A673 (cell line): ENCODE results near the gene SMIM38. TPM values are rescaled to one million over a fixed set of nuclear protein-coding genes. Genes with fewer than 3 reads are reported as not detected.

Source experiments
- BruUV-seq: library from RNA; stranded (reverse); fragments of 400-500 nt; replicated peaks from 2 replicates; lab custom pipeline; 2021; lab: Mats Ljungman, UMichigan
- CTCF ChIA-PET: fragments of 300-600 bp; sonication (Branson Sonifier 250); formaldehyde crosslinking; loops from one replicate; lab custom pipeline; 2022; ENCODE audit warnings: antibody characterized with exemption; lab: Charles Lee
- POLR2A ChIA-PET: fragments of 300-600 bp; sonication (Branson Sonifier 250); formaldehyde crosslinking; loops from one replicate; lab custom pipeline; 2022; ENCODE audit warnings: antibody characterized with exemption; ENCODE audit not compliant: low non-redundant PET; lab: Charles Lee
- DNase-seq: peaks from one replicate; pipeline ENCODE4 v3.0.0-alpha.2; 2015; ENCODE audit warnings: low spot score
- H3K27ac ChIP-seq: fragments of 200-600 bp; sonication (generic); 2 replicates; pipeline ENCODE4 v1.5.1; 2016; ENCODE audit warnings: mixed run types, low read depth, mild to moderate bottlenecking, mixed read lengths, antibody characterized with exemption, low read length; ENCODE audit not compliant: poor library complexity, severe bottlenecking
- H3K27me3 ChIP-seq: fragments of 200-600 bp; sonication (generic); replicated peaks from 2 replicates; pipeline ENCODE4 v1.6.1; 2017; ENCODE audit warnings: mixed run types, low read depth, mild to moderate bottlenecking, mixed read lengths, antibody characterized with exemption, low read length; ENCODE audit not compliant: insufficient read depth, poor library complexity
- H3K36me3 ChIP-seq: fragments of 200-600 bp; sonication (generic); 2 replicates; pipeline ENCODE4 v1.6.1; 2016; ENCODE audit warnings: mixed run types, mild to moderate bottlenecking, mixed read lengths, antibody characterized with exemption, low read length; ENCODE audit not compliant: insufficient read depth, poor library complexity, severe bottlenecking
- H3K4me1 ChIP-seq: fragments of 200-600 bp; sonication (generic); 2 replicates; pipeline ENCODE4 v1.6.1; 2017; ENCODE audit warnings: mixed run types, mild to moderate bottlenecking, mixed read lengths, antibody characterized with exemption, low read length; ENCODE audit not compliant: insufficient read depth, poor library complexity, severe bottlenecking
- H3K4me3 ChIP-seq: fragments of 200-600 bp; sonication (generic); 2 replicates; pipeline ENCODE4 v1.5.1; 2016; ENCODE audit warnings: low read depth, mixed run types, mild to moderate bottlenecking, mixed read lengths, low read length; ENCODE audit not compliant: poor library complexity, severe bottlenecking
- H3K9me3 ChIP-seq: fragments of 200-600 bp; sonication (generic); 2 replicates; pipeline ENCODE4 v1.6.1; 2016; ENCODE audit warnings: mixed run types, low read depth, mild to moderate bottlenecking, mixed read lengths, antibody characterized with exemption, low read length; ENCODE audit not compliant: poor library complexity, severe bottlenecking
- CTCF ChIP-seq: fragments of 300-800, 200-600 bp; sonication (generic); conservative IDR thresholded peaks from 2 replicates; pipeline ENCODE4 v1.5.1; 2017; ENCODE audit warnings: low read depth, mild to moderate bottlenecking, antibody characterized with exemption, low read length, moderate library complexity, mixed read lengths
- EZH2 ChIP-seq: fragments of 200-600 bp; sonication (generic); IDR thresholded peaks from 2 replicates; pipeline ENCODE4 v1.6.1; 2017; ENCODE audit warnings: borderline replicate concordance, low read depth, mild to moderate bottlenecking, mixed read lengths, antibody characterized with exemption, low read length; ENCODE audit not compliant: poor library complexity, severe bottlenecking
- intact Hi-C: fragments of 100-400 bp; cut with micrococcal nuclease; formaldehyde crosslinking; loops from one replicate; pipeline ENCODE4 v1.10.0; 2022; ENCODE audit not compliant: unreplicated experiment
- total RNA-seq: library from RNA; stranded (reverse); gene quantifications from 2 replicates; pipeline ENCODE4 v1.2.3, GENCODE V29; 2021

SMIM38 gene
- total RNA-seq, 1 experiment from 2014 or later = 0.88 TPM

GRCh38 chr11:69189059-69189458 lies 33.3 kb downstream of the SMIM38 start:
- CTCF ChIA-PET = no interaction called here

DNA sequence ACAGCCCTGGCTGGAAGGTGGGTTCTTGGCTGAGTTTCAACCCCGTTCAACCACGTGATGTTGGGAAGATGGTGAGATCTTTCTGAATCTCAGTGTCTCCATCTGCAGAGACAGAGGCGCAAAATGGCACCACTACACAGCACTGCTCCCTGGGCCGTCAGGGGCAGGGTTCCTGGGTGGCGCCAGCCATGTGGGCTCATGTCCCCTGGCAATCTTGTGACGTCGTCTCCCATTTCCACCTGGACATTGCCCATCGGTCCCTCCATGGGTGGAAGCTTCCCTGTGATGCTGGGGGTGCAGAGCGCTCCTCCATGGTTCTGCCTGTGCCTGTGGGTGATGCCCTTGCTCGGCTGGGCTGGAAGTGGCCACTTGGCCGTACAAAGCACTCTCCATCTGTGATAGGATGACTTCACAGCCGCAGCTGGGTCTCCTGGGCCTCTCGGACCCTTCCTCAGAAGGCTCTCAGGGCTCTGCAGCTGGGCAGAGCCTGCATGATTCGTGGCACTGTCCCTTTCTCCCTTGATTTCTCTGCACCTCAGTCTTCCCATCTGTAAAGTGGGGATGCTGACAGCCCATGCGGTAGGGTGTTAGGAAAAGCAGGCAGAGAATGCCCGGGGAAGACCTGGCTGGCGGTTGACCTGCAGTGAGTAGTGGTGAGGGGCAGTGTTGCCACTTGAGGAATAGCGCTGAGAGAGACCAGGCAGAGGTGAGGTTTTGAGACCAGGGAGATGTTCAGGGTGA lies 35.2 kb downstream of the SMIM38 start:
- H3K9me3 ChIP-seq = no peaks in the 10 kb centered on the region
- H3K27ac ChIP-seq = no peak overlapping the region
- H3K27me3 ChIP-seq = no peaks in the 10 kb centered on the region
- BruUV-seq = no TSS peak
- DNase-seq = no peak
- TF ChIP-seq CTCF = no peak
- CTCF ChIA-PET = no interaction called here
- peaks cover 18% of the 10 kb centered on the region for H3K4me1 ChIP-seq
- POLR2A ChIA-PET = no interaction called here
- no peak overlapping the region for H3K4me3 ChIP-seq
- H3K36me3 ChIP-seq = no peaks in the 10 kb centered on the region
- intact Hi-C loops = no loop called here

More at GRCh38 chr11:69189059-69189458, 33.3 kb downstream of the SMIM38 start:
- intact Hi-C loops = no loop called here
- POLR2A ChIA-PET = no interaction called here
- Histone ChIP-seq H3K4me3 (no peak overlapping the region), H3K27me3 (no peaks in the 10 kb centered on the region), H3K4me1 (peaks cover 18% of the 10 kb centered on the region), H3K36me3 (no peaks in the 10 kb centered on the region), H3K9me3 (no peaks in the 10 kb centered on the region), H3K27ac (no peak overlapping the region)
- no peak for TF ChIP-seq CTCF
- no peak for TF ChIP-seq EZH2
- no TSS peak for BruUV-seq
- no peak for DNase-seq

DNA sequence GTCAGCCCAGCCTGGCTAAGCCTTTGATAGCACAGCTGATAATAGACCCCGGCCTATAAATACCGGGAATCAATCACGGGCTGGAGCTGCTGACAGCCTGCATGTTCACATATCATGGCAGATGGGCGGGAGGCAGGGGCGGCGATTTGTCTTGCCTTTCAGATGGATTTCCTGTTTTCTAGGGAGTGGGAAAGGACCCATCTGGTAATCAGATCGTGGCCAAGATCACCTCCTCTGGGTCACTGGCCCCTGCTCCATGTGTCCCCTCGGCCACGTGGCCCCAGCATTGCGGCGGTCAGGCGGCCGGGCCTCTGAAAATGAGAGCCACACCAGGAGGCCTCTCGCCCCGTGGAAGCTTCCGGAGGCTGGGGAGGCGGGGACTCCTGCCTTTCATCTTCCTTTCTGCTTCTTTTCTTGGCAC lies 36.6 kb downstream of the SMIM38 start:
- ChIA-PET POLR2A (no interaction called here), CTCF (no interaction called here)
- intact Hi-C loops = no loop called here
- Histone ChIP-seq H3K9me3 (no peaks in the 10 kb centered on the region), H3K36me3 (no peaks in the 10 kb centered on the region), H3K27me3 (no peaks in the 10 kb centered on the region), H3K4me3 (no peak overlapping the region), H3K27ac (no peak overlapping the region), H3K4me1 (peaks cover 18% of the 10 kb centered on the region)
- BruUV-seq = no TSS peak
- no peak for DNase-seq
- no peak for TF ChIP-seq EZH2
- no peak for TF ChIP-seq CTCF
